CD14-positive monocyte (primary cell): ENCODE measurements around the gene EPB41L4B. TPM values are rescaled to one million over a fixed set of nuclear protein-coding genes. Genes with fewer than 3 reads are reported as not detected.

Source experiments
- DNase-seq, 3 donors: peaks; one replicate each; pipeline ENCODE4 v3.0.0-alpha.2; 2011 to 2022
- H2AFZ ChIP-seq: 2 replicates; pipeline ENCODE4 v1.6.0; 2012; ENCODE audit warnings: mild to moderate bottlenecking, low read depth, low read length, inconsistent platforms; ENCODE audit not compliant: insufficient read depth, poor library complexity, severe bottlenecking
- H3K27ac ChIP-seq, 2 donors: 1 replicate in 1 of 2; 2 replicates in 1 of 2; pipeline ENCODE4 v1.5.1; 2012 to 2013; ENCODE audit warnings: low read length in 2 of 2, control low read depth in 1 of 2, inconsistent platforms in 1 of 2, low read depth in 1 of 2, mild to moderate bottlenecking in 1 of 2
- H3K27me3 ChIP-seq, 2 donors: one replicate each; pipeline versions ENCODE4 v1.6.0 to v1.6.1; 2011 to 2013; ENCODE audit warnings: low read length in 2 of 2; ENCODE audit not compliant: control insufficient read depth in 2 of 2, insufficient read depth in 2 of 2
- H3K36me3 ChIP-seq, 2 donors: replicated peaks in 1 of 2; 1 replicate in 1 of 2; 2 replicates in 1 of 2; pipeline versions ENCODE4 v1.5.1 to v1.6.1; 2012 to 2013; ENCODE audit warnings: low read length in 2 of 2, control low read depth in 1 of 2, inconsistent platforms in 1 of 2, mild to moderate bottlenecking in 1 of 2; ENCODE audit not compliant: insufficient read depth in 2 of 2, control insufficient read depth in 1 of 2
- H3K4me1 ChIP-seq, 2 donors: 1 replicate in 1 of 2; 2 replicates in 1 of 2; pipeline versions ENCODE4 v1.5.1 to v1.6.1; 2012 to 2013; ENCODE audit warnings: low read length in 2 of 2, control low read depth in 1 of 2, inconsistent platforms in 1 of 2, mild to moderate bottlenecking in 1 of 2, moderate library complexity in 1 of 2; ENCODE audit not compliant: insufficient read depth in 2 of 2, control insufficient read depth in 1 of 2
- H3K4me2 ChIP-seq: replicated peaks from 2 replicates; pipeline ENCODE3; 2012; ENCODE audit warnings: low read length, moderate library complexity, mild to moderate bottlenecking; ENCODE audit not compliant: poor library complexity, severe bottlenecking; ENCODE audit errors: extremely low read depth
- H3K4me3 ChIP-seq, 3 experiments: fragments of 200-600 bp in 1 of 3; sonication (generic) in 1 of 3; replicated peaks in 1 of 3; 1 replicate in 2 of 3; 2 replicates in 1 of 3; pipeline ENCODE4 v1.5.1; 2011 to 2013; ENCODE audit warnings: low read length in 3 of 3, mild to moderate bottlenecking in 3 of 3, control low read depth in 2 of 3, low read depth in 2 of 3, inconsistent platforms in 1 of 3, moderate library complexity in 1 of 3
- H3K79me2 ChIP-seq: 2 replicates; pipeline ENCODE4 v1.6.0; 2012; ENCODE audit warnings: mild to moderate bottlenecking, control low read depth, inconsistent platforms, low read length, moderate library complexity; ENCODE audit not compliant: insufficient read depth
- H3K9ac ChIP-seq: 2 replicates; pipeline ENCODE4 v1.6.0; 2017; ENCODE audit warnings: low read length, mild to moderate bottlenecking; ENCODE audit not compliant: insufficient read depth, poor library complexity, severe bottlenecking
- H3K9me3 ChIP-seq, 2 donors: replicated peaks in 1 of 2; 1 replicate in 1 of 2; 2 replicates in 1 of 2; pipeline versions ENCODE4 v1.5.1 to v1.6.1; 2012 to 2013; ENCODE audit warnings: low read length in 2 of 2, control low read depth in 1 of 2; ENCODE audit not compliant: control insufficient read depth in 1 of 2, insufficient read depth in 1 of 2
- H4K20me1 ChIP-seq: 2 replicates; pipeline ENCODE4 v1.6.0; 2012; ENCODE audit warnings: mild to moderate bottlenecking, low read length, control low read depth, moderate library complexity; ENCODE audit not compliant: insufficient read depth
- H3K27ac Mint-ChIP-seq, 7 donors: one replicate each; pipeline ENCODE4 v1.8.0; 2020; ENCODE audit warnings: mild to moderate bottlenecking in 7 of 7, mixed read lengths in 7 of 7, moderate library complexity in 6 of 7, inconsistent platforms in 2 of 7
- H3K27me3 Mint-ChIP-seq, 3 donors: one replicate each; pipeline ENCODE4 v1.8.0; 2021 to 2022; ENCODE audit warnings: low read depth in 3 of 3, mild to moderate bottlenecking in 3 of 3, mixed read lengths in 3 of 3, moderate library complexity in 3 of 3, inconsistent platforms in 1 of 3
- H3K36me3 Mint-ChIP-seq, 2 donors: one replicate each; pipeline ENCODE4 v1.8.0; 2020; ENCODE audit warnings: mixed read lengths in 2 of 2, inconsistent platforms in 1 of 2, mild to moderate bottlenecking in 1 of 2
- H3K4me1 Mint-ChIP-seq: one replicate; pipeline ENCODE4 v1.8.0; 2020; ENCODE audit warnings: mild to moderate bottlenecking, mixed read lengths
- H3K4me3 Mint-ChIP-seq, 2 donors: one replicate each; pipeline ENCODE4 v1.8.0; 2020; ENCODE audit warnings: mild to moderate bottlenecking in 2 of 2, mixed read lengths in 2 of 2, moderate library complexity in 1 of 2
- H3K9me3 Mint-ChIP-seq, 7 donors: one replicate each; pipeline ENCODE4 v1.8.0; 2020 to 2022; ENCODE audit warnings: mixed read lengths in 7 of 7, mild to moderate bottlenecking in 6 of 7, moderate library complexity in 6 of 7, inconsistent platforms in 2 of 7
- WGBS: methylation state at CpG from one replicate; pipeline ENCODE4 v1.1.5; 2013; ENCODE audit warnings: missing lambda C conversion rate; ENCODE audit not compliant: insufficient coverage; 5-methylcytosine and 5-hydroxymethylcytosine counted together
- intact Hi-C, 2 donors: fragments of 100-400 bp; cut with micrococcal nuclease; formaldehyde crosslinking; loops; one replicate each; pipeline versions ENCODE4 v1.15.0 to v1.15.1; 2023
- polyA plus RNA-seq, 3 donors: library from polyadenylated mRNA; depleted of rRNA in 1 of 3; unstranded in 2 of 3; stranded (reverse) in 1 of 3; fragments of 300-500 nt in 2 of 3; fragments of >200 nt in 1 of 3; fragmentation: Illumina TruSeq in 2 of 3; gene quantifications; 1 replicate in 2 of 3; 2 replicates in 1 of 3; pipeline ENCODE4 v1.2.3, GENCODE V29; 2012 to 2021
- TF ChIP-seq, protein P1 (sequence below): fragments of 200-600 bp; IDR thresholded peaks from one replicate; pipeline ENCODE4 v1.8.0; 2022; ENCODE audit warnings: antibody characterized with exemption, mild to moderate bottlenecking

EPB41L4B gene
- polyA plus RNA-seq, 3 donors: not detected

DNA sequence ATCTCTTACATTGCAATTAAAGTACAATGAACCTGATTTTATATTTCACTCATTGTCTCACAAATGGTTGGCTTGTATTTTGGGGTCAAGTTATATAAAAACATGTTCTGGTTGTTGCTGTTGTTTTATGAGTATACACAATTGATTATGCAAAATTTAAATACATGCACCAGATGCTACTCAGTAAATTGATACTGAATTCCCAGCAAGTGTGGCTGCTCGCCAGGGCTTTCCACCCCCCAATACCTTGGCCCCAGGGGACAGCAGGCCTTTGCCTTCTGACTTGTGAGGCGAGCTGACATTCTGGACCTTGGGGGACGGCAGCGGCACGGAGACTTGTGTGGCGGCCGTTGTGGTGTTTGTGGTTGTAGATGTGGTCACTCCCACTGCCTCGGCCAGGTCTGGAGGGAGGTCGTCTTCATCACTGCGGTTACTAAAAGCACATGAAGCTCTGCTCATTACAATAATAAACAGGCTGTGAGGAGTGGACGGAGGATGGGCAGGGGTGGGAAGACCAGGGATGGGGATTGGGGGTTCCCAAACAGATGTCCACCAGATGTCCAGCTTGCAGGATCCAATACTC lies 126.8 kb downstream of the EPB41L4B start:
- Histone ChIP-seq H4K20me1 (no peaks in the 10 kb centered on the region), H3K9ac (no peak overlapping the region), H3K79me2 (no peaks in the 10 kb centered on the region), H3K27ac (no peak overlapping the region), H3K36me3 (no peaks in the 10 kb centered on the region), H3K4me3 (no peak overlapping the region), H3K27me3 (no peaks in the 10 kb centered on the region), H3K4me1 (no peaks in the 10 kb centered on the region), H3K9me3 (no peaks in the 10 kb centered on the region), H2AFZ (no peak overlapping the region), H3K4me2 (no peak overlapping the region)
- H3K9me3 Mint-ChIP-seq: peaks cover 0 to 2% (median 0%) of the 10 kb centered on the region in 7 donors
- no peak overlapping the region for H3K27ac Mint-ChIP-seq
- TF ChIP-seq, protein P1, sequence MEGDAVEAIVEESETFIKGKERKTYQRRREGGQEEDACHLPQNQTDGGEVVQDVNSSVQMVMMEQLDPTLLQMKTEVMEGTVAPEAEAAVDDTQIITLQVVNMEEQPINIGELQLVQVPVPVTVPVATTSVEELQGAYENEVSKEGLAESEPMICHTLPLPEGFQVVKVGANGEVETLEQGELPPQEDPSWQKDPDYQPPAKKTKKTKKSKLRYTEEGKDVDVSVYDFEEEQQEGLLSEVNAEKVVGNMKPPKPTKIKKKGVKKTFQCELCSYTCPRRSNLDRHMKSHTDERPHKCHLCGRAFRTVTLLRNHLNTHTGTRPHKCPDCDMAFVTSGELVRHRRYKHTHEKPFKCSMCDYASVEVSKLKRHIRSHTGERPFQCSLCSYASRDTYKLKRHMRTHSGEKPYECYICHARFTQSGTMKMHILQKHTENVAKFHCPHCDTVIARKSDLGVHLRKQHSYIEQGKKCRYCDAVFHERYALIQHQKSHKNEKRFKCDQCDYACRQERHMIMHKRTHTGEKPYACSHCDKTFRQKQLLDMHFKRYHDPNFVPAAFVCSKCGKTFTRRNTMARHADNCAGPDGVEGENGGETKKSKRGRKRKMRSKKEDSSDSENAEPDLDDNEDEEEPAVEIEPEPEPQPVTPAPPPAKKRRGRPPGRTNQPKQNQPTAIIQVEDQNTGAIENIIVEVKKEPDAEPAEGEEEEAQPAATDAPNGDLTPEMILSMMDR: no peak
- H3K4me3 Mint-ChIP-seq: no peak overlapping the region
- H3K36me3 Mint-ChIP-seq: no peaks in the 10 kb centered on the region
- H3K27me3 Mint-ChIP-seq: peaks cover 2 to 28% (median 5%) of the 10 kb centered on the region in 3 donors
- intact Hi-C loops: no loop called here
- WGBS: no CpG with 5 or more reads among the region's 11 CpGs
- H3K4me1 Mint-ChIP-seq: no peaks in the 10 kb centered on the region
- DNase-seq: no peak

DNA sequence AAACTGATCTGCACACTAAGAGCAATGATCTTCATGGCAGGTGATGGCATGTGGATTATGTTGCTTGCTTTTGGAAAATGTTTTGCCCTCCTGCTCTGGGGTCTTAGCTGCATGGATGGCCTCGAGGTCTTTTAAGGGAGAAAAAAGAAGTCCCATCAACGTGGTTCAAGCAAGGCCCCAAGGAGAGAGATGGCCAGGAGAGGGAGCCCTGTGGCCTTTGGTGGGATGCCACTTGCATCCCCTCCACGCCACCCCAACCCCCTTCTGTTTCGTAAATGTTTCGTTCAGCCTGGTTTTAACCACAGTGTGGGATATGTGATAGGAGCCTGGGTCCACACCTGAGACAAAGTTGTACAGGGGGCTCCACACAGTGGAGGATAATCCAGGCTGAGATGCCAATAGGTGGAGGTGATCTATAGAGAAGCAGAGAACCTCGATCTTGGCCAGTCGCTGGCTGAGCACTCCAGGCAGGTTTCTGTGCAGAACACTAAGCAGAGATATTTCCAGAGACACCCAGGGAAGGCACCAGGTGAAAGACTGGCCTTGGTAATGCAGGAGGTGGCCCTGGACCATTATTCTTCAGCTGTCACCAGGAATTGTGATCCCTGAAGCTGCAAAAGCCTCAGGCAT lies 128.0 kb downstream of the EPB41L4B start:
- H2AFZ ChIP-seq: no peak overlapping the region
- Mint-ChIP-seq H3K4me1 (no peaks in the 10 kb centered on the region), H3K27ac (no peak overlapping the region), H3K9me3 (peaks cover 0 to 2% (median 0%) of the 10 kb centered on the region in 7 donors), H3K4me3 (no peak overlapping the region), H3K36me3 (no peaks in the 10 kb centered on the region), H3K27me3 (peaks cover 2 to 34% (median 9%) of the 10 kb centered on the region in 3 donors)
- intact Hi-C loops: no loop called here
- H3K79me2 ChIP-seq: no peaks in the 10 kb centered on the region
- no peaks in the 10 kb centered on the region for H3K27me3 ChIP-seq
- DNase-seq: no peak
- no peak overlapping the region for H3K4me2 ChIP-seq
- 92% methylated on average over 2 of the region's 7 CpGs for WGBS
- no peaks in the 10 kb centered on the region for H4K20me1 ChIP-seq
- H3K36me3 ChIP-seq: no peaks in the 10 kb centered on the region
- no peak overlapping the region for H3K27ac ChIP-seq
- H3K9ac ChIP-seq: no peak overlapping the region
- no peaks in the 10 kb centered on the region for H3K4me1 ChIP-seq
- no peaks in the 10 kb centered on the region for H3K9me3 ChIP-seq
- no peak overlapping the region for H3K4me3 ChIP-seq
- TF ChIP-seq, protein P1: no peak
